Stimulated activated CD8-positive, alpha-beta memory T cell treated with anti-CD3 and anti-CD28 coated beads, Interleukin-4, amount 100 ng/mL, for 24 hours (primary cell): Measurements from ENCODE around the gene NCR3LG1.

ENCODE experiments used
- DNase-seq: peaks from one replicate; pipeline ENCODE4 v3.0.0-alpha.2; 2020; ENCODE audit warnings: low read depth

NCR3LG1 gene

GRCh38 chr11:17392872-17393271 lies 41.3 kb downstream of the NCR3LG1 start:
- DNase-seq: no peak

GRCh38 chr11:17393472-17393871 lies 41.9 kb downstream of the NCR3LG1 start:
- DNase-seq: no peak

- DNase-seq: no peak
Observed at GRCh38 chr11:17394743-17395390, 43.3 kb downstream of the NCR3LG1 start.

- DNase-seq: no peak
Observed at GRCh38 chr11:17395554-17395961, 44.0 kb downstream of the NCR3LG1 start.

GRCh38 chr11:17395978-17396377 lies 44.4 kb downstream of the NCR3LG1 start:
- no peak for DNase-seq

- DNase-seq: no peak
Observed at GRCh38 chr11:17396598-17397310, 45.2 kb downstream of the NCR3LG1 start.

- no peak for DNase-seq
Observed at GRCh38 chr11:17397311-17398002, 45.9 kb downstream of the NCR3LG1 start.

- no peak for DNase-seq
Observed at GRCh38 chr11:17399236-17399635, 47.6 kb downstream of the NCR3LG1 start.

- DNase-seq: no peak
Observed at GRCh38 chr11:17400048-17400775, 48.6 kb downstream of the NCR3LG1 start.

GRCh38 chr11:17401316-17401715 lies 49.7 kb downstream of the NCR3LG1 start:
- no peak for DNase-seq

- no peak for DNase-seq
Observed at GRCh38 chr11:17401841-17402240, 50.2 kb downstream of the NCR3LG1 start.

- DNase-seq: no peak
Observed at GRCh38 chr11:17402486-17402885, 50.9 kb downstream of the NCR3LG1 start.

GRCh38 chr11:17403980-17404759 lies 52.6 kb downstream of the NCR3LG1 start:
- DNase-seq: no peak

GRCh38 chr11:17405232-17406005 lies 53.8 kb downstream of the NCR3LG1 start:
- DNase-seq: no peak

GRCh38 chr11:17406082-17406817 lies 54.6 kb downstream of the NCR3LG1 start:
- DNase-seq: no peak

- DNase-seq: no peak
Observed at GRCh38 chr11:17406818-17407149, 55.2 kb downstream of the NCR3LG1 start.

GRCh38 chr11:17407575-17407974 lies 56.0 kb downstream of the NCR3LG1 start:
- no peak for DNase-seq

- no peak for DNase-seq
Observed at GRCh38 chr11:17408026-17408425, 56.4 kb downstream of the NCR3LG1 start.

GRCh38 chr11:17408641-17409040 lies 57.0 kb downstream of the NCR3LG1 start:
- no peak for DNase-seq
